GM23338 (cell line): ENCODE data around the gene OR2S2. TPM values are rescaled to one million over a fixed set of nuclear protein-coding genes. Genes with fewer than 3 reads are reported as not detected.

Source experiments
- ATAC-seq: fragments of 200-7000 bp; cut with Tn5 transposase; 3 replicates; pipeline ENCODE4 v1.9.1; 2020
- DNase-seq: peaks from one replicate; pipeline ENCODE4 v3.0.0-alpha.2; 2015; ENCODE audit warnings: low spot score
- H2AFZ ChIP-seq: fragments of 200-600 bp; sonication (generic); 2 replicates; pipeline ENCODE4 v1.8.0; 2016; ENCODE audit warnings: antibody characterized with exemption, mild to moderate bottlenecking, moderate library complexity
- H3F3A ChIP-seq: fragments of 200-600 bp; sonication (generic); replicated peaks from 2 replicates; pipeline ENCODE4 v1.8.0; 2017; ENCODE audit warnings: antibody characterized with exemption, mixed run types, low read depth
- H3K27ac ChIP-seq: fragments of 200-600 bp; sonication (generic); 2 replicates; pipeline ENCODE4 v1.6.1; 2016; ENCODE audit warnings: low read depth
- H3K27me3 ChIP-seq: fragments of 200-600 bp; sonication (generic); 2 replicates; pipeline ENCODE4 v1.8.0; 2016; ENCODE audit warnings: mild to moderate bottlenecking, mixed run types, moderate library complexity; ENCODE audit not compliant: insufficient read depth
- H3K36me3 ChIP-seq: fragments of 200-600 bp; sonication (generic); 2 replicates; pipeline ENCODE4 v1.8.0; 2016; ENCODE audit warnings: mild to moderate bottlenecking; ENCODE audit not compliant: insufficient read depth
- H3K4me1 ChIP-seq: fragments of 200-600 bp; sonication (generic); 2 replicates; pipeline ENCODE4 v1.8.0; 2016; ENCODE audit warnings: mild to moderate bottlenecking, moderate library complexity; ENCODE audit not compliant: insufficient read depth
- H3K4me2 ChIP-seq: fragments of 200-600 bp; sonication (generic); 2 replicates; pipeline ENCODE4 v1.7.1; 2017; ENCODE audit warnings: mixed run types
- H3K4me3 ChIP-seq: fragments of 200-600 bp; sonication (generic); 2 replicates; pipeline ENCODE4 v1.6.1; 2016; ENCODE audit warnings: mixed run types
- H3K79me2 ChIP-seq: fragments of 200-600 bp; sonication (generic); replicated peaks from 2 replicates; pipeline ENCODE4 v1.8.0; 2017; ENCODE audit warnings: mild to moderate bottlenecking; ENCODE audit not compliant: insufficient read depth
- H3K9me2 ChIP-seq: fragments of 200-600 bp; sonication (generic); 2 replicates; pipeline ENCODE4 v1.8.0; 2017; ENCODE audit not compliant: insufficient read depth
- H4K20me1 ChIP-seq: fragments of 200-600 bp; sonication (generic); replicated peaks from 2 replicates; pipeline ENCODE4 v1.8.0; 2017; ENCODE audit warnings: mild to moderate bottlenecking; ENCODE audit not compliant: insufficient read depth
- H3K27ac Mint-ChIP-seq: 2 replicates; pipeline ENCODE4 v1.8.0; 2020; ENCODE audit warnings: inconsistent platforms, mild to moderate bottlenecking, moderate library complexity, mixed read lengths
- H3K27me3 Mint-ChIP-seq: 3 replicates; pipeline ENCODE4 v1.8.0; 2022; ENCODE audit warnings: low read depth, mild to moderate bottlenecking, moderate library complexity, mixed read lengths, inconsistent platforms; ENCODE audit not compliant: insufficient read depth, poor library complexity
- H3K36me3 Mint-ChIP-seq: 3 replicates; pipeline ENCODE4 v1.8.0; 2021; ENCODE audit warnings: low read depth, mild to moderate bottlenecking, inconsistent platforms, moderate library complexity, mixed read lengths
- H3K4me1 Mint-ChIP-seq: 3 replicates; pipeline ENCODE4 v1.8.0; 2020; ENCODE audit warnings: mild to moderate bottlenecking, inconsistent platforms, mixed read lengths
- H3K4me3 Mint-ChIP-seq: 3 replicates; pipeline ENCODE4 v1.8.0; 2021; ENCODE audit warnings: moderate library complexity, mild to moderate bottlenecking, inconsistent platforms, mixed read lengths
- H3K9me3 Mint-ChIP-seq: 3 replicates; pipeline ENCODE4 v1.8.0; 2020; ENCODE audit warnings: moderate library complexity, mild to moderate bottlenecking, inconsistent platforms, mixed read lengths
- CREB1 ChIP-seq: fragments of 250-450 bp; sonication (Bioruptor Pico); IDR thresholded peaks from 2 replicates; pipeline ENCODE4 v1.5.0; 2020; ENCODE audit warnings: low read depth, mild to moderate bottlenecking, moderate library complexity
- EZH2 ChIP-seq: fragments of 200-600 bp; sonication (generic); IDR thresholded peaks from one replicate; pipeline ENCODE4 v1.8.0; 2017; ENCODE audit warnings: antibody characterized with exemption, mild to moderate bottlenecking, low read depth; ENCODE audit not compliant: unreplicated experiment
- EZH2phosphoT487 ChIP-seq: fragments of 200-600 bp; sonication (generic); IDR thresholded peaks from one replicate; pipeline ENCODE4 v1.8.1; 2018; ENCODE audit warnings: antibody characterized with exemption; ENCODE audit not compliant: unreplicated experiment
- JUNB ChIP-seq: IDR thresholded peaks from one replicate; pipeline ENCODE4 v1.6.1; 2016; ENCODE audit warnings: antibody characterized with exemption; ENCODE audit not compliant: unreplicated experiment
- NANOG ChIP-seq: IDR thresholded peaks from 2 replicates; pipeline ENCODE4 v1.6.1; 2016; ENCODE audit warnings: antibody characterized with exemption, borderline replicate concordance
- POLR2AphosphoS5 ChIP-seq: IDR thresholded peaks from 2 replicates; pipeline ENCODE4 v1.6.1; 2016; ENCODE audit warnings: antibody characterized with exemption, low read depth
- STAT1 ChIP-seq: IDR thresholded peaks from one replicate; pipeline ENCODE4 v1.6.1; 2016; ENCODE audit warnings: antibody characterized with exemption; ENCODE audit not compliant: unreplicated experiment
- ZNF114 ChIP-seq: fragments of 250-450 bp; sonication (Bioruptor Pico); IDR thresholded peaks from 2 replicates; pipeline ENCODE4 v1.5.0; 2020; ENCODE audit warnings: mild to moderate bottlenecking, moderate library complexity
- ZNF331 ChIP-seq: fragments of 250-450 bp; sonication (Bioruptor Pico); IDR thresholded peaks from 2 replicates; pipeline ENCODE4 v1.5.0; 2020; ENCODE audit warnings: low read depth, mild to moderate bottlenecking, moderate library complexity
- polyA plus RNA-seq: library from polyadenylated mRNA; unstranded; fragments of >200 nt; fragmentation: Nextera tagmentation; extraction: Ambion mirVana; gene quantifications from 2 replicates; pipeline ENCODE4 v1.2.1, GENCODE V29; 2016
- total RNA-seq: library from RNA; depleted of rRNA; stranded (reverse); fragments of >200 nt; shearing (Covaris generic); gene quantifications from 2 replicates; pipeline ENCODE4 v1.2.3, GENCODE V29; 2014
- TF ChIP-seq, protein P1 (sequence below): fragments of 250-450 bp; sonication (Bioruptor Pico); IDR thresholded peaks from 2 replicates; pipeline ENCODE4 v1.5.0; 2020; ENCODE audit warnings: mild to moderate bottlenecking, moderate library complexity
- TF ChIP-seq, protein P2 (sequence below): IDR thresholded peaks from one replicate; pipeline ENCODE4 v1.6.1; 2018; ENCODE audit warnings: antibody characterized with exemption; ENCODE audit not compliant: unreplicated experiment
- TF ChIP-seq, protein P3 (sequence below): IDR thresholded peaks from 2 replicates; pipeline ENCODE4 v1.6.1; 2016; ENCODE audit warnings: antibody characterized with exemption
- TF ChIP-seq, protein P4 (sequence below), 2 experiments: fragments of 200-600 bp in 1 of 2; sonication (generic) in 1 of 2; conservative IDR thresholded peaks; 2 replicates each; pipeline versions ENCODE4 v1.5.1 to v1.6.1; 2016 to 2017; ENCODE audit warnings: antibody characterized with exemption in 2 of 2, low read depth in 2 of 2, mild to moderate bottlenecking in 2 of 2, moderate library complexity in 1 of 2

Gene OR2S2
- total and polyA plus RNA-seq, 2 experiments from 2014 or later, result not detected

DNA sequence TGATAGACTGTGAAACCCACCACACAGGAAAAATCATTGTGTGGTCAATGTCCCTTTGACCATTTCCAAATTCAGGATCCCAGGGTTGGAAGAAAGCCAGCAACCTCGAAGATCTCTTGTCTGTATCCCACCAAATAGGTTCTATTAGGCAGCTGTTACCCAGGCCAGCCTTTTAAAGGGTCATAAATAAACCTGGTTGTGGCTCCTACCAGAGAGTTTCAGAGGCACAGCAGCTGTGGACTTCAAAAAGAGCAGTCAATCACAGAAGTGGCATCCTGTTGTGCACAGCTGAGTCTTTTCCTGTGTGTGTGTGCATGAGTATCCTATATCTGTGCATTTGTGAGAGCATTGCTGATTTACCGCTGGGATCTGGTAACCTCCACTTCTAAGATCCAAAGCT is 23.7 kb upstream of the OR2S2 start:
- Mint-ChIP-seq H3K27me3 (peaks cover 3% of the 10 kb centered on the region), H3K4me1 (no peaks in the 10 kb centered on the region), H3K27ac (no peak overlapping the region), H3K4me3 (no peak overlapping the region), H3K36me3 (no peaks in the 10 kb centered on the region), H3K9me3 (no peaks in the 10 kb centered on the region; the same call in 2 of the 3 replicates)
- Histone ChIP-seq H4K20me1 (no peaks in the 10 kb centered on the region), H3K79me2 (no peaks in the 10 kb centered on the region), H3K4me2 (no peak overlapping the region), H3K27me3 (no peaks in the 10 kb centered on the region), H3K4me1 (no peaks in the 10 kb centered on the region), H3F3A (no peaks in the 10 kb centered on the region), H3K27ac (no peak overlapping the region), H3K36me3 (no peaks in the 10 kb centered on the region), H3K4me3 (no peak overlapping the region), H3K9me2 (no peaks in the 10 kb centered on the region), H2AFZ (no peak overlapping the region)
- ATAC-seq (no peak), DNase-seq (no peak)
- TF ChIP-seq, protein P1, sequence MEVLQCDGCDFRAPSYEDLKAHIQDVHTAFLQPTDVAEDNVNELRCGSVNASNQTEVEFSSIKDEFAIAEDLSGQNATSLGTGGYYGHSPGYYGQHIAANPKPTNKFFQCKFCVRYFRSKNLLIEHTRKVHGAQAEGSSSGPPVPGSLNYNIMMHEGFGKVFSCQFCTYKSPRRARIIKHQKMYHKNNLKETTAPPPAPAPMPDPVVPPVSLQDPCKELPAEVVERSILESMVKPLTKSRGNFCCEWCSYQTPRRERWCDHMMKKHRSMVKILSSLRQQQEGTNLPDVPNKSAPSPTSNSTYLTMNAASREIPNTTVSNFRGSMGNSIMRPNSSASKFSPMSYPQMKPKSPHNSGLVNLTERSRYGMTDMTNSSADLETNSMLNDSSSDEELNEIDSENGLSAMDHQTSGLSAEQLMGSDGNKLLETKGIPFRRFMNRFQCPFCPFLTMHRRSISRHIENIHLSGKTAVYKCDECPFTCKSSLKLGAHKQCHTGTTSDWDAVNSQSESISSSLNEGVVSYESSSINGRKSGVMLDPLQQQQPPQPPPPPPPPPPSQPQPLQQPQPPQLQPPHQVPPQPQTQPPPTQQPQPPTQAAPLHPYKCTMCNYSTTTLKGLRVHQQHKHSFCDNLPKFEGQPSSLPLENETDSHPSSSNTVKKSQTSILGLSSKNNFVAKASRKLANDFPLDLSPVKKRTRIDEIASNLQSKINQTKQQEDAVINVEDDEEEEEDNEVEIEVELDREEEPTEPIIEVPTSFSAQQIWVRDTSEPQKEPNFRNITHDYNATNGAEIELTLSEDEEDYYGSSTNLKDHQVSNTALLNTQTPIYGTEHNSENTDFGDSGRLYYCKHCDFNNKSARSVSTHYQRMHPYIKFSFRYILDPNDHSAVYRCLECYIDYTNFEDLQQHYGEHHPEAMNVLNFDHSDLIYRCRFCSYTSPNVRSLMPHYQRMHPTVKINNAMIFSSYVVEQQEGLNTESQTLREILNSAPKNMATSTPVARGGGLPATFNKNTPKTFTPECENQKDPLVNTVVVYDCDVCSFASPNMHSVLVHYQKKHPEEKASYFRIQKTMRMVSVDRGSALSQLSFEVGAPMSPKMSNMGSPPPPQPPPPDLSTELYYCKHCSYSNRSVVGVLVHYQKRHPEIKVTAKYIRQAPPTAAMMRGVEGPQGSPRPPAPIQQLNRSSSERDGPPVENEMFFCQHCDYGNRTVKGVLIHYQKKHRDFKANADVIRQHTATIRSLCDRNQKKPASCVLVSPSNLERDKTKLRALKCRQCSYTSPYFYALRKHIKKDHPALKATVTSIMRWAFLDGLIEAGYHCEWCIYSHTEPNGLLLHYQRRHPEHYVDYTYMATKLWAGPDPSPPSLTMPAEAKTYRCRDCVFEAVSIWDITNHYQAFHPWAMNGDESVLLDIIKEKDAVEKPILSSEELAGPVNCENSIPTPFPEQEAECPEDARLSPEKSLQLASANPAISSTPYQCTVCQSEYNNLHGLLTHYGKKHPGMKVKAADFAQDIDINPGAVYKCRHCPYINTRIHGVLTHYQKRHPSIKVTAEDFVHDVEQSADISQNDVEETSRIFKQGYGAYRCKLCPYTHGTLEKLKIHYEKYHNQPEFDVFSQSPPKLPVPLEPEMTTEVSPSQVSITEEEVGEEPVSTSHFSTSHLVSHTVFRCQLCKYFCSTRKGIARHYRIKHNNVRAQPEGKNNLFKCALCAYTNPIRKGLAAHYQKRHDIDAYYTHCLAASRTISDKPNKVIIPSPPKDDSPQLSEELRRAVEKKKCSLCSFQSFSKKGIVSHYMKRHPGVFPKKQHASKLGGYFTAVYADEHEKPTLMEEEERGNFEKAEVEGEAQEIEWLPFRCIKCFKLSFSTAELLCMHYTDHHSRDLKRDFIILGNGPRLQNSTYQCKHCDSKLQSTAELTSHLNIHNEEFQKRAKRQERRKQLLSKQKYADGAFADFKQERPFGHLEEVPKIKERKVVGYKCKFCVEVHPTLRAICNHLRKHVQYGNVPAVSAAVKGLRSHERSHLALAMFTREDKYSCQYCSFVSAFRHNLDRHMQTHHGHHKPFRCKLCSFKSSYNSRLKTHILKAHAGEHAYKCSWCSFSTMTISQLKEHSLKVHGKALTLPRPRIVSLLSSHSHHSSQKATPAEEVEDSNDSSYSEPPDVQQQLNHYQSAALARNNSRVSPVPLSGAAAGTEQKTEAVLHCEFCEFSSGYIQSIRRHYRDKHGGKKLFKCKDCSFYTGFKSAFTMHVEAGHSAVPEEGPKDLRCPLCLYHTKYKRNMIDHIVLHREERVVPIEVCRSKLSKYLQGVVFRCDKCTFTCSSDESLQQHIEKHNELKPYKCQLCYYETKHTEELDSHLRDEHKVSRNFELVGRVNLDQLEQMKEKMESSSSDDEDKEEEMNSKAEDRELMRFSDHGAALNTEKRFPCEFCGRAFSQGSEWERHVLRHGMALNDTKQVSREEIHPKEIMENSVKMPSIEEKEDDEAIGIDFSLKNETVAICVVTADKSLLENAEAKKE, result no peak
- TF ChIP-seq POLR2AphosphoS5, result no peak
- TF ChIP-seq, protein P2, sequence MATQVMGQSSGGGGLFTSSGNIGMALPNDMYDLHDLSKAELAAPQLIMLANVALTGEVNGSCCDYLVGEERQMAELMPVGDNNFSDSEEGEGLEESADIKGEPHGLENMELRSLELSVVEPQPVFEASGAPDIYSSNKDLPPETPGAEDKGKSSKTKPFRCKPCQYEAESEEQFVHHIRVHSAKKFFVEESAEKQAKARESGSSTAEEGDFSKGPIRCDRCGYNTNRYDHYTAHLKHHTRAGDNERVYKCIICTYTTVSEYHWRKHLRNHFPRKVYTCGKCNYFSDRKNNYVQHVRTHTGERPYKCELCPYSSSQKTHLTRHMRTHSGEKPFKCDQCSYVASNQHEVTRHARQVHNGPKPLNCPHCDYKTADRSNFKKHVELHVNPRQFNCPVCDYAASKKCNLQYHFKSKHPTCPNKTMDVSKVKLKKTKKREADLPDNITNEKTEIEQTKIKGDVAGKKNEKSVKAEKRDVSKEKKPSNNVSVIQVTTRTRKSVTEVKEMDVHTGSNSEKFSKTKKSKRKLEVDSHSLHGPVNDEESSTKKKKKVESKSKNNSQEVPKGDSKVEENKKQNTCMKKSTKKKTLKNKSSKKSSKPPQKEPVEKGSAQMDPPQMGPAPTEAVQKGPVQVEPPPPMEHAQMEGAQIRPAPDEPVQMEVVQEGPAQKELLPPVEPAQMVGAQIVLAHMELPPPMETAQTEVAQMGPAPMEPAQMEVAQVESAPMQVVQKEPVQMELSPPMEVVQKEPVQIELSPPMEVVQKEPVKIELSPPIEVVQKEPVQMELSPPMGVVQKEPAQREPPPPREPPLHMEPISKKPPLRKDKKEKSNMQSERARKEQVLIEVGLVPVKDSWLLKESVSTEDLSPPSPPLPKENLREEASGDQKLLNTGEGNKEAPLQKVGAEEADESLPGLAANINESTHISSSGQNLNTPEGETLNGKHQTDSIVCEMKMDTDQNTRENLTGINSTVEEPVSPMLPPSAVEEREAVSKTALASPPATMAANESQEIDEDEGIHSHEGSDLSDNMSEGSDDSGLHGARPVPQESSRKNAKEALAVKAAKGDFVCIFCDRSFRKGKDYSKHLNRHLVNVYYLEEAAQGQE, result no peak
- no peak for TF ChIP-seq NANOG
- no peak for TF ChIP-seq JUNB
- TF ChIP-seq, protein P3, sequence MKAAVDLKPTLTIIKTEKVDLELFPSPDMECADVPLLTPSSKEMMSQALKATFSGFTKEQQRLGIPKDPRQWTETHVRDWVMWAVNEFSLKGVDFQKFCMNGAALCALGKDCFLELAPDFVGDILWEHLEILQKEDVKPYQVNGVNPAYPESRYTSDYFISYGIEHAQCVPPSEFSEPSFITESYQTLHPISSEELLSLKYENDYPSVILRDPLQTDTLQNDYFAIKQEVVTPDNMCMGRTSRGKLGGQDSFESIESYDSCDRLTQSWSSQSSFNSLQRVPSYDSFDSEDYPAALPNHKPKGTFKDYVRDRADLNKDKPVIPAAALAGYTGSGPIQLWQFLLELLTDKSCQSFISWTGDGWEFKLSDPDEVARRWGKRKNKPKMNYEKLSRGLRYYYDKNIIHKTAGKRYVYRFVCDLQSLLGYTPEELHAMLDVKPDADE, result no peak
- TF ChIP-seq EZH2, result no peak
- TF ChIP-seq, protein P4, sequence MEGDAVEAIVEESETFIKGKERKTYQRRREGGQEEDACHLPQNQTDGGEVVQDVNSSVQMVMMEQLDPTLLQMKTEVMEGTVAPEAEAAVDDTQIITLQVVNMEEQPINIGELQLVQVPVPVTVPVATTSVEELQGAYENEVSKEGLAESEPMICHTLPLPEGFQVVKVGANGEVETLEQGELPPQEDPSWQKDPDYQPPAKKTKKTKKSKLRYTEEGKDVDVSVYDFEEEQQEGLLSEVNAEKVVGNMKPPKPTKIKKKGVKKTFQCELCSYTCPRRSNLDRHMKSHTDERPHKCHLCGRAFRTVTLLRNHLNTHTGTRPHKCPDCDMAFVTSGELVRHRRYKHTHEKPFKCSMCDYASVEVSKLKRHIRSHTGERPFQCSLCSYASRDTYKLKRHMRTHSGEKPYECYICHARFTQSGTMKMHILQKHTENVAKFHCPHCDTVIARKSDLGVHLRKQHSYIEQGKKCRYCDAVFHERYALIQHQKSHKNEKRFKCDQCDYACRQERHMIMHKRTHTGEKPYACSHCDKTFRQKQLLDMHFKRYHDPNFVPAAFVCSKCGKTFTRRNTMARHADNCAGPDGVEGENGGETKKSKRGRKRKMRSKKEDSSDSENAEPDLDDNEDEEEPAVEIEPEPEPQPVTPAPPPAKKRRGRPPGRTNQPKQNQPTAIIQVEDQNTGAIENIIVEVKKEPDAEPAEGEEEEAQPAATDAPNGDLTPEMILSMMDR (conservative IDR thresholded peaks at IDR 0.05; ENCODE audit: low read depth in 2 of 2), result no peak
- TF ChIP-seq STAT1, result no peak
- no peak for TF ChIP-seq ZNF114
- no peak for TF ChIP-seq EZH2phosphoT487
- no peak for TF ChIP-seq CREB1 (CRISPR knock-in tag)
- TF ChIP-seq ZNF331, result no peak
